Measurements from ENCODE around the gene OGG1.

The OGG1 gene

GRCh38 chr3:9747267-9747666 is 2.5 kb upstream of the OGG1 start:
- Histone ChIP-seq H3K4me2 (peak overlapping the region in 10 of 11 experiments; percentile 13 to 99 (median 60); a peak in 16 of 22 replicates), H3K27ac (peak overlapping the region in 2 of 11 experiments; percentile 9 to 41; a peak in 3 of 22 replicates), H3K9ac (peak overlapping the region in 5 of 11 experiments; percentile 7 to 55 (median 30); a peak in 3 of 22 replicates), H3K9me3 (replicated peaks in 1 of 11) (no peaks in the 10 kb centered on the region), H3K4me1 (peaks cover 62 to 77% (median 70%) of the 10 kb centered on the region in 10 experiments), H3K27me3 (no peaks in the 10 kb centered on the region), H3K4me3 (no peak overlapping the region), H3K36me3 (peaks cover 64 to 80% (median 76%) of the 10 kb centered on the region in 11 experiments), H4K20me1 (peaks cover 0 to 72% (median 64%) of the 10 kb centered on the region in 11 experiments; a peak in 20 of 22 replicates)
- no peak for TF ChIP-seq Cebpa-rat (IDR thresholded peaks at IDR 0.05)

GRCh38 chr3:9748031-9748430 is 1.7 kb upstream of the OGG1 start:
- Histone ChIP-seq H3K4me1 (peaks cover 67 to 81% (median 75%) of the 10 kb centered on the region in 10 experiments), H3K36me3 (peaks cover 57 to 80% (median 74%) of the 10 kb centered on the region in 11 experiments), H3K4me2 (peak overlapping the region in 10 of 11 experiments; percentile 91 to 100 (median 98); a peak in 12 of 22 replicates)

GRCh38 chr3:9749296-9749644 is 482 bp upstream of the OGG1 start:
- no peak for TF ChIP-seq Cebpa-rat (IDR thresholded peaks at IDR 0.05)
- peak overlapping the region; percentile 66 to 82 (median 77) for H3K9ac ChIP-seq
- H4K20me1 ChIP-seq, result peaks cover 0 to 52% (median 44%) of the 10 kb centered on the region in 11 experiments; a peak in 18 of 22 replicates
- H3K36me3 ChIP-seq, result peaks cover 44 to 67% (median 62%) of the 10 kb centered on the region in 11 experiments
- peak overlapping the region; percentile 59 to 77 (median 64) for H3K4me3 ChIP-seq
- peak overlapping the region; percentile 91 to 100 (median 97) for H3K4me2 ChIP-seq
- peak overlapping the region; percentile 60 to 82 (median 76) for H3K27ac ChIP-seq
- H3K9me3 ChIP-seq (replicated peaks in 1 of 11), result no peaks in the 10 kb centered on the region
- peaks cover 71 to 86% (median 78%) of the 10 kb centered on the region in 10 experiments for H3K4me1 ChIP-seq
- no peaks in the 10 kb centered on the region for H3K27me3 ChIP-seq

More at GRCh38 chr3:9748031-9748430, 1.7 kb upstream of the OGG1 start:
- no peak for TF ChIP-seq Cebpa-rat (IDR thresholded peaks at IDR 0.05)
- Histone ChIP-seq H3K9me3 (replicated peaks in 1 of 11) (no peaks in the 10 kb centered on the region), H3K27ac (no peak overlapping the region), H4K20me1 (peaks cover 0 to 65% (median 57%) of the 10 kb centered on the region in 11 experiments; a peak in 19 of 22 replicates), H3K4me3 (no peak overlapping the region), H3K9ac (no peak overlapping the region), H3K27me3 (no peaks in the 10 kb centered on the region)

- H3K4me3 ChIP-seq, result peak overlapping the region; percentile 59 to 77 (median 64)
- H4K20me1 ChIP-seq, result peaks cover 0 to 37% (median 30%) of the 10 kb centered on the region in 11 experiments; a peak in 18 of 22 replicates
- peaks cover 32 to 58% (median 47%) of the 10 kb centered on the region in 11 experiments for H3K36me3 ChIP-seq
- H3K4me1 ChIP-seq, result peaks cover 76 to 85% (median 79%) of the 10 kb centered on the region in 10 experiments
- no peaks in the 10 kb centered on the region for H3K27me3 ChIP-seq
- peak overlapping the region; percentile 91 to 100 (median 97) for H3K4me2 ChIP-seq
- no peak for TF ChIP-seq Cebpa-rat (IDR thresholded peaks at IDR 0.05)
- no peaks in the 10 kb centered on the region for H3K9me3 ChIP-seq (replicated peaks in 1 of 11)
- peak overlapping the region; percentile 66 to 82 (median 77) for H3K9ac ChIP-seq
- peak overlapping the region; percentile 59 to 82 (median 76); a peak in 21 of 22 replicates for H3K27ac ChIP-seq
Measured at GRCh38 chr3:9750556-9751411, 1.0 kb downstream of the OGG1 start.

- no peaks in the 10 kb centered on the region for H3K9me3 ChIP-seq (replicated peaks in 1 of 11)
- no peaks in the 10 kb centered on the region for H4K20me1 ChIP-seq
- peak overlapping the region; percentile 58 to 88 (median 78) for H3K4me2 ChIP-seq
- H3K4me1 ChIP-seq, result peaks cover 41 to 50% (median 44%) of the 10 kb centered on the region in 10 experiments
- peak overlapping the region in 3 of 10 experiments; percentile 2 to 21 (median 6); a peak in 4 of 20 replicates for H3K4me3 ChIP-seq
- peaks cover 19 to 60% (median 44%) of the 10 kb centered on the region in 11 experiments; a peak in 21 of 22 replicates for H3K36me3 ChIP-seq
- H3K9ac ChIP-seq, result peak overlapping the region in 7 of 11 experiments; percentile 6 to 29 (median 16); a peak in 6 of 22 replicates
- peak overlapping the region in 9 of 11 experiments; percentile 13 to 60 (median 41); a peak in 11 of 22 replicates for H3K27ac ChIP-seq
- TF ChIP-seq Cebpa-rat (IDR thresholded peaks at IDR 0.05), result no peak
- no peaks in the 10 kb centered on the region for H3K27me3 ChIP-seq
Measured at GRCh38 chr3:9754678-9755077, 4.9 kb downstream of the OGG1 start.

GRCh38 chr3:9757427-9757826 is 7.7 kb downstream of the OGG1 start:
- Histone ChIP-seq H3K9me3 (replicated peaks in 1 of 11) (no peaks in the 10 kb centered on the region), H3K4me1 (peaks cover 19 to 26% (median 22%) of the 10 kb centered on the region in 10 experiments), H3K36me3 (peaks cover 19 to 54% (median 37%) of the 10 kb centered on the region in 11 experiments; a peak in 21 of 22 replicates), H3K9ac (no peak overlapping the region), H3K27me3 (no peaks in the 10 kb centered on the region), H4K20me1 (no peaks in the 10 kb centered on the region; a peak in 2 of 22 replicates), H3K4me2 (no peak overlapping the region), H3K27ac (no peak overlapping the region), H3K4me3 (no peak overlapping the region)
- no peak for TF ChIP-seq Cebpa-rat (IDR thresholded peaks at IDR 0.05)

GRCh38 chr3:9760779-9761505 is 11.2 kb downstream of the OGG1 start:
- Histone ChIP-seq H3K27ac (no peak overlapping the region), H3K9me3 (replicated peaks in 1 of 11) (no peaks in the 10 kb centered on the region), H3K4me3 (no peak overlapping the region), H3K4me1 (peaks cover 0 to 3% (median 0%) of the 10 kb centered on the region in 10 experiments; a peak in 2 of 20 replicates), H3K36me3 (peaks cover 18 to 43% (median 25%) of the 10 kb centered on the region in 11 experiments; a peak in 21 of 22 replicates), H3K27me3 (no peaks in the 10 kb centered on the region), H3K9ac (no peak overlapping the region), H3K4me2 (no peak overlapping the region), H4K20me1 (peaks cover 0 to 4% (median 0%) of the 10 kb centered on the region in 11 experiments; a peak in 3 of 22 replicates)
- TF ChIP-seq Cebpa-rat (IDR thresholded peaks at IDR 0.05), result no peak

GRCh38 chr3:9761919-9762318 is 12.2 kb downstream of the OGG1 start:
- Histone ChIP-seq H3K27ac (no peak overlapping the region), H3K36me3 (peaks cover 9 to 34% (median 16%) of the 10 kb centered on the region in 11 experiments; a peak in 21 of 22 replicates)

More at GRCh38 chr3:9761919-9762318, 12.2 kb downstream of the OGG1 start:
- H3K4me2 ChIP-seq, result no peak overlapping the region
- peaks cover 0 to 4% (median 0%) of the 10 kb centered on the region in 11 experiments; a peak in 3 of 22 replicates for H4K20me1 ChIP-seq
- H3K4me3 ChIP-seq, result no peak overlapping the region
- no peaks in the 10 kb centered on the region for H3K27me3 ChIP-seq
- TF ChIP-seq Cebpa-rat (IDR thresholded peaks at IDR 0.05), result no peak
- no peak overlapping the region; a peak in 1 of 22 replicates for H3K9ac ChIP-seq
- peaks cover 0 to 13% (median 0%) of the 10 kb centered on the region in 10 experiments; a peak in 6 of 20 replicates for H3K4me1 ChIP-seq
- no peaks in the 10 kb centered on the region for H3K9me3 ChIP-seq (replicated peaks in 1 of 11)

Data from BLaER1 treated with 17β-estradiol and CSF1 and Interleukin-3, amounts not matched to agents 10 nM and 100 nM (cell line).